Neuron (in vitro differentiated cells): ENCODE measurements around the gene CTTNBP2NL.
"Not testable (repeated sequence)": the region's sequence is repeated elsewhere in the genome, so short reads cannot be mapped to it uniquely, and the experiment has no call there.

ENCODE experiments used
- H2AFZ ChIP-seq: one replicate; pipeline ENCODE4 v1.6.1; 2013; ENCODE audit warnings: low read depth, mild to moderate bottlenecking, inconsistent platforms, low read length, moderate library complexity
- H3K27me3 ChIP-seq: one replicate; pipeline ENCODE4 v1.6.1; 2013; ENCODE audit warnings: low read length; ENCODE audit not compliant: insufficient read depth
- H3K36me3 ChIP-seq: one replicate; pipeline ENCODE4 v1.6.1; 2013; ENCODE audit warnings: low read length; ENCODE audit not compliant: insufficient read depth
- H3K4me1 ChIP-seq: one replicate; pipeline ENCODE4 v1.6.1; 2013; ENCODE audit warnings: low read length; ENCODE audit not compliant: insufficient read depth
- H3K4me3 ChIP-seq: 2 replicates; pipeline ENCODE4 v1.5.1; 2013; ENCODE audit warnings: mild to moderate bottlenecking, low read length, moderate library complexity
- H3K9me3 ChIP-seq: one replicate; pipeline ENCODE4 v1.6.1; 2013; ENCODE audit warnings: low read length

Gene CTTNBP2NL

DNA sequence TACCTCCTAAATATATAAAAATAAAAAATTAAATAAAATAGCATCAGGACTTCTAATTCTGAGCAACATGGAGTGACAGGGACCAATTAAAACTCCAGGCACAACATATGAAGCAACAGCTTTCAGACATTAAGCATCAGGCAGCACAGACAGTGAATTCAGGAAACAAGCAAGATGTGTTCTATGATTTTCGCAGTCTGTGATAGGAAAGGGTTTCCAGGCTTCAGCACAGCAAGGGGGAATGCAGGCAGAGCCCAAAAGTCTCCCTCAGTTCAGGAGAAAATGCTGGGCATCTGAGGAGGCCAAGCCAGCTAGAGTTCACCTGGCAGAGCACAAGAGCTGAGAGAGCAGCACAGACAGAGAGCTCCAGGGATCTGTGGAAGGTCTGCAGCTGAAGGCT lies 22.2 kb upstream of the CTTNBP2NL start:
- H3K9me3 ChIP-seq, result no peaks in the 10 kb centered on the region
- no peaks in the 10 kb centered on the region for H3K36me3 ChIP-seq
- no peak overlapping the region for H3K4me3 ChIP-seq

DNA sequence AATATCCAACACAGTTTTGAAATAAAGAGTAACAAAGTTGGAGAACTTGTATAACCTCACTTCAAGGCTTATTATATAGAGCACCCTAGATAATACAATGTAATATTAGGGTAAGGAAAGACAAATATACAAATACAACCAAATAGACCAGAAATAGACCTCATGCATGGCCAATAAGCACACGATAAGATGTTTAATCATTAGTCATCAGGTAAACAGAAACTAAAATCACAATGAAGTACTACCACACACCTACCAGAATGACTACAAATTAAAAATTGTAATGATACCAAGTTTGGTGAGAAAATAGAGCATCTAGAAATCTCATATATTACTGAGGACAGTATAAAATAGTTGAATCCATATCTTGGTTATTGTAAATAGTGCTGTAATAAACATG lies 20.3 kb upstream of the CTTNBP2NL start:
- Histone ChIP-seq H3K27me3 (peaks cover 2% of the 10 kb centered on the region), H3K9me3 (no peaks in the 10 kb centered on the region), H3K4me3 (no peak overlapping the region)

More for the DNA sequence above, 22.2 kb upstream of the CTTNBP2NL start:
- Histone ChIP-seq H3K27me3 (peaks cover 6% of the 10 kb centered on the region), H3K4me1 (no peaks in the 10 kb centered on the region), H2AFZ (no peak overlapping the region)

DNA sequence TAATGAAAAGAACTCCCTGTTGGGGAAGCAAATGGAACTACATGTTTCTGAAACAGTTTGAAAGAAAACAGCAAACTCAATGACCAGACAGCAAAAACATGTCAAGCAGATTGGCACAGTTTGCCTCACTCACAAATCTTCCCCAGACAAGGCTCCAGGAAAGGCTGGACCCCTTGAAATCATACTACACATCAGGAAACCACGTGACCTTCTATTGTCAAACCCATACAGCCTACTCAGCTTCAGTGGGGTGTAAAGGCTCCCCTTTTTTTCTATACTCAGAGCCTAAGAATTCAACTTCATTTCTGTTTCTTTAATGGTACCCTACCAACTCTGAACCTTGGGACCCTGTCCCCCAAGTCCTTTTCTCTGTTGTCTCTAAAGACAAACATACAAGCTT lies 15.7 kb upstream of the CTTNBP2NL start:
- Histone ChIP-seq H3K4me1 (no peaks in the 10 kb centered on the region), H3K4me3 (no peak overlapping the region), H3K27me3 (no peaks in the 10 kb centered on the region), H3K9me3 (no peaks in the 10 kb centered on the region), H3K36me3 (no peaks in the 10 kb centered on the region), H2AFZ (no peak overlapping the region)

More for the DNA sequence above, 20.3 kb upstream of the CTTNBP2NL start:
- no peak overlapping the region for H2AFZ ChIP-seq
- H3K36me3 ChIP-seq, result no peaks in the 10 kb centered on the region
- no peaks in the 10 kb centered on the region for H3K4me1 ChIP-seq

DNA sequence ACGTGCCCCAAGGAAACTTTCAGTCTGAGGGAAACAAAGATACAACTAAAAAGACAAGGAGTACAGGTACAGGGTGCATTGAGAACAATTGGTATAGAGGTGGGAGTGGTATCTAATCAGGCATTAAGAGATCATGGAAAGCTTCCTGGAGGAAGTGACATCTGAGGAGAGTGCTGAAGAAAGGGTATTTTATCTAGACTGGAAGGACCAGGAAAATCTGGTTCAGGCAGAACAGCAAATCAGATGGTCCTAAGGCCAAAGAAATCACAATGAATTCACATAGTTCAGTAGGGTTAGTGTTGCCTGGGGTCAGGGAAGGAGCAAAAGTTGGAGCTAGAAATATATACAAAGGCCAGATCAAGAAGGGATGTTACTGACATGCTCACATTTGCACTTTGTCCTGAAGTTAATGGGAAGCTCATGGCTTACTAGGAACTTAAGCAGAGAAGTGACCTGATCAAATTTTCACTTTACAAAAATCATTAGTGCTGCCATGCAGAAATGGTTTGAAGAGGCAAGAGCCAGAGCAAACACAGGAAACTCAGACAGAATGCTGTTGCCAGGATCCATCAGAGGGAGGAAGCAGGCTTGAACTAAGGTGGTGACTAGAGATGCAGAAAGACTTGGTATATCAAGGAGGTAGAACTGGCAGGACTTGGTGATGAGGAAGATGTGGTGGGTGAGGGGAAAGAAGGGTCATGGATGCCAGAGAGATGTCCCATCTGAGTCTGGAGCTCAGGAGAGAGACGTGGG lies 14.5 kb upstream of the CTTNBP2NL start:
- Histone ChIP-seq H3K36me3 (no peaks in the 10 kb centered on the region), H2AFZ (no peak overlapping the region), H3K4me3 (no peak overlapping the region), H3K9me3 (no peaks in the 10 kb centered on the region), H3K4me1 (no peaks in the 10 kb centered on the region), H3K27me3 (no peaks in the 10 kb centered on the region)

DNA sequence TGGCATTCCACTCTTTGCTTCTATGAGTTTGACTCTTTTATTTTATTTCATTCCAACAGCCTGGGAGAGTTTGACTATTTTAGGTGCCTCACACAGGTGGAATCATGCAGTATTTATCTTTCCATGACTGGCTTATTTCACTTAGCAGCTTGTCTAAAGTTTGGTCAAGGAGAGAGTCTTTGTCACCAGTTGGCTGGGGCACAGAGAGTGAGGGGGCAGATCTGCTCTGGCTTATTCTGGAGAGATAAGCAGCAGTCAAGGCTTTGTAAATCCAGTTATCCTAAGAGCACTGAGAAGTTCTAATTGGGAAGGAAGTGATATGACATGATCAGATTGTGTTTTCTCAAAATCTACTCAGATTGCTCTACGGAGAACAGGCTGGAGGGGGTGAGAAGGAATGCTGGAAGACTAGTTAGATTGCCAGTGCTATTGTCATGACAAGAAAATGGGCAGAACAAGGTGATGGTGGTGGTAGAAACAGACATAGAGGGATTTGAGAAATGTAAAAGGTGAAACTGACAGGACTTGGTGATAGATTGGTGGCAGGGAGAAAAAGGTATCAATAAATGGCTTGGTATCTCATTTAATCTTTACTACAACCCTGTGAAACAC lies 12.1 kb upstream of the CTTNBP2NL start:
- no peaks in the 10 kb centered on the region for H3K36me3 ChIP-seq
- no peak overlapping the region for H2AFZ ChIP-seq
- H3K4me1 ChIP-seq, result no peaks in the 10 kb centered on the region
- no peaks in the 10 kb centered on the region for H3K9me3 ChIP-seq
- no peaks in the 10 kb centered on the region for H3K27me3 ChIP-seq
- no peak overlapping the region for H3K4me3 ChIP-seq

DNA sequence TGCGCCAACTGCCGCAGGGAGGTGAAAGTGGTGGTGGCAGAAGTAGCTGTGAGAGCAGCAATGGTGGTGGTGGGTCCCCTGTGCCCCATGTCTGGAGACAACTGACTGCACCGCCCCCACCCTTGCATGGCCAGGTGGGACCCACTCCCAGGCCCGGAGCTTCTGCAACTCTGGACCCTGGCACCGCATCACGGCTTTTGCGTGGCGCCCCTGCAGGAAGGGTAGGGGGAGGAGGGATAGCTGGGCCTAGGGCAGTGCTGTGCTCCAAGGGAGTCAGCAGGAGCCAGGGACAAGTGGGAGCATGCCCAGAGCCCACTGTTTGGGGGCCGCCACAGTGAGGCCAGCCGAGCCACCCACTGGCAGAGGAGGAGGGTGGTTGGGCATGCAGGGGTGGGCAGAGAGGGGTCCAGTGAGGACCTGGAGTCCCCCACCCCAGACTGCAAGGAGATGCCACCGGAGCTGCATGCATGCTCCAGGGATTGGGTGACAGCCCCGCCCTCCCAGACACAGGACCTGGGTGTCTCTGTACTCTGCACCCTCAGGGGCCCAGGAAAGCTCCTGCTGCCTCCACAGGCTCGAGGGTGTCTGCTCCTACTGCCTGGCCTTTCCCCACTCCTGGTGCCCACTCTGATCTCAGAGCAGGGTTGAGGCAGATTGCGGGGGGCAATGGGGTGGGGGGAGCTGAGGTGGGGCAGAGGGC lies 9.8 kb upstream of the CTTNBP2NL start:
- Histone ChIP-seq H3K27me3 (no peaks in the 10 kb centered on the region), H3K4me1 (peaks cover under 1% of the 10 kb centered on the region), H2AFZ (no peak overlapping the region), H3K4me3 (no peak overlapping the region), H3K9me3 (no peaks in the 10 kb centered on the region), H3K36me3 (no peaks in the 10 kb centered on the region)

- Histone ChIP-seq H3K4me1 (peaks cover 3% of the 10 kb centered on the region), H2AFZ (no peak overlapping the region), H3K27me3 (no peaks in the 10 kb centered on the region), H3K9me3 (no peaks in the 10 kb centered on the region), H3K4me3 (no peak overlapping the region), H3K36me3 (no peaks in the 10 kb centered on the region)
These were observed 9.2 kb upstream of the CTTNBP2NL start for GRCh38 chr1:112386731-112387346.

- Histone ChIP-seq H3K27me3 (no peaks in the 10 kb centered on the region), H3K36me3 (no peaks in the 10 kb centered on the region), H3K9me3 (no peaks in the 10 kb centered on the region), H2AFZ (no peak overlapping the region), H3K4me1 (peaks cover 3% of the 10 kb centered on the region), H3K4me3 (no peak overlapping the region)
These were observed 8.2 kb upstream of the CTTNBP2NL start for GRCh38 chr1:112387807-112388206.

DNA sequence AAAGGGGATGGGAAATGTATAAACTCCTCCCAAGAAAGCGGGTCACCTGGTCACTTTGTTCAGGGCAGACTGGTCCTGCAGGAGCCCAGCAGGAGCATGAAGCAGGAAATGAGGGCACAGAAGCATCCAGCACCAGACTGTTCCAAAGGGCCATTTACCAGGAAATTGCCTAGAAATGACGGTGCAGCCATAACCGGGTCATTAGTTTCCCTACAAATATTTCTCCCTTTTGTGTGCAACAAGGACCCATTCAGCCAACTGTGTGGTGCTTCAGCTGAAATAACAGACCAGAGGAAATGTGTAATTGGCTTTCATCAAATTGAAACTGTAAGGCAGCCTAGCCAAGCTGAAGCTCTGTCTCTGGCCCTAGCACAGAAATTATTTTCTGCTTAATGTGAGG lies 7.6 kb upstream of the CTTNBP2NL start:
- no peak overlapping the region for H2AFZ ChIP-seq
- no peak overlapping the region for H3K4me3 ChIP-seq
- no peaks in the 10 kb centered on the region for H3K9me3 ChIP-seq
- H3K4me1 ChIP-seq, result peaks cover 3% of the 10 kb centered on the region
- H3K27me3 ChIP-seq, result no peaks in the 10 kb centered on the region
- no peaks in the 10 kb centered on the region for H3K36me3 ChIP-seq

DNA sequence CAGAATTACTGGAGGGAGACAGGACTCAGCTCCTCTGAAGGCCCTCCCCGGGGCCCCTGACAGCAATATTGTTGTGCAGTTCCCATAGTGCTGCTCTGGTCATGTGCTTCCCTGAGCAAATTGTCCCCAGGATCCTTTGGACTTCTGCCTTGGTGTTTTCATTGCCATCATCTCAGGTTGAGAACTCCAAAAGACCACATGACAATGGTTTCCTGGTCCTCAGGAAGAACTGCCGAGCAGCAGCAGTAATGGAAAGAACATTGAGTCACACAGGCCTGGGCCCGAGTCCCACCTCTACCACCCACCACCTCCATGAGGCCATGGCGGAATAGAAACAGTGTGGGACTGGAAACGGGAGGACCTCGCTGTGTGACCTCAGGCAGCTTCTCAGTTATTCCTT lies 6.3 kb upstream of the CTTNBP2NL start:
- Histone ChIP-seq H3K9me3 (no peaks in the 10 kb centered on the region), H2AFZ (no peak overlapping the region), H3K4me3 (no peak overlapping the region), H3K27me3 (no peaks in the 10 kb centered on the region), H3K4me1 (peaks cover 9% of the 10 kb centered on the region), H3K36me3 (no peaks in the 10 kb centered on the region)

DNA sequence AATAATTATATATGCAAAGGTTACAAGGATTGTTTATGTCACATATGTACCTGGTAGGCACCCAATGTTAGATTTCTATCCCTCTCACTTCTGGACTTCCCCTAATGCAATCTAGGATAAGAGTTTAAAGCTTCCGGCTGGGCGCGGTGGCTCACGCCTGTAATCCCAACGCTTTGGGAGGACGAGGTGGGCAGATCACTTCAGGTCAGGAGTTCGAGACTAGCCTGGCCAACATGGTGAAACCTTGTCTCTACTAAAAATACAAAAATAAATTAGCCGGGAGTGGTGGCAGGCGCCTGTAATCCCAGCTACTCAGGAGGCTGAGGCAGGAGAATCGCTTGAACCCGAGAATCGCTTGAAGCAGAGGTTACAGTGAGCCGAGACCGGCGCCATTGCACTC lies 5.7 kb upstream of the CTTNBP2NL start:
- not testable (repeated sequence) for H3K9me3 ChIP-seq, H3K27me3 ChIP-seq, H3K4me3 ChIP-seq, H2AFZ ChIP-seq, H3K36me3 ChIP-seq
- peaks cover 15% of the 10 kb centered on the region for H3K4me1 ChIP-seq

DNA sequence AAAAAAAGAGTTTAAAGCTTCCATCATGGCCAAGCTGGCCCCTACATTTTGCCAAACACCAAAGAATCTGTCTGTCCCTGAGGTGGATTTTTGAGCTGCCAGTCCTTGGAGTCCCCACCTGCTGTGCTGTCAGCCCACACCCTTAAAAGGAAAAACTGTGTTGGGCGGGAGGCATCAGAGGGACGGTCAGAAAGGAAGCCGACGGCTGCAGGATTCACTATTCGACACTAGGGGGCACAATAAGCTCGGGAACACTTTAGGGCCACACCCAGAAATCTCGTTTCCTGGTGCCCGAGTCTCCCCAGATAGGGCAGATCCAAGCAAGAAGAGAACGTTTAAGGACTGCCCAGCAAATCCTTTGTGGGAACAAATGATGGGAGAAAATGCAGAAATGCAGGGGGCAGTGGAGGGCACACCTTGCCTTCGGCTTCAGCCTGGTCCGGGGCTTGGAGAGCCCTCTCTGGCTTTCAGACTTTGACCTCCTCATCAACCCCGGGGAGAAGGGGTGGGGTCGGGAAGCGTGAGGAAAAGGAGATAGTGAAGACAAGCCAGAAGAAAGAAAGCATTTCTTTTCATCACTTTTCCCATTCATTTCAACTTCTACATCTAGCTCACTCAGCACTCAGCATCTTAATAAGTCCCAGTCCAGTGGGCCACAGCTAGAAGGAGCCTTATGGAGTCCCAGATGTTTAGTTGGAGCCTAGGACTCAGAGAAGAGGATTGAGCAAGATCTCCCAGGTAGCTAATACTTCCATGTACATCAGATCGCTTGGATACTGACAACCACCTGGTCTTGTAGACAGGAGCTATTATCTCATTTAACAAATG lies 5.0 kb upstream of the CTTNBP2NL start:
- Histone ChIP-seq H3K4me1 (peaks cover 17% of the 10 kb centered on the region), H3K36me3 (no peaks in the 10 kb centered on the region), H2AFZ (peak overlapping the region; percentile 80), H3K9me3 (no peaks in the 10 kb centered on the region), H3K4me3 (peak overlapping the region; percentile 47), H3K27me3 (no peaks in the 10 kb centered on the region)
